NK-92 (cell line): ENCODE measurements around the gene RC3H1.

Experiments used
- DNase-seq: peaks from one replicate; lab custom pipeline; 2025; ENCODE audit not compliant: unreplicated experiment; lab: John Stamatoyannopoulos, UW

The RC3H1 gene

GRCh38 chr1:173888749-173889148 is 133.4 kb downstream of the RC3H1 start:
- DNase-seq: no peak

GRCh38 chr1:173887627-173888026 is 134.5 kb downstream of the RC3H1 start:
- DNase-seq: no peak

GRCh38 chr1:173886746-173887611 is 135.2 kb downstream of the RC3H1 start:
- DNase-seq: no peak

DNA sequence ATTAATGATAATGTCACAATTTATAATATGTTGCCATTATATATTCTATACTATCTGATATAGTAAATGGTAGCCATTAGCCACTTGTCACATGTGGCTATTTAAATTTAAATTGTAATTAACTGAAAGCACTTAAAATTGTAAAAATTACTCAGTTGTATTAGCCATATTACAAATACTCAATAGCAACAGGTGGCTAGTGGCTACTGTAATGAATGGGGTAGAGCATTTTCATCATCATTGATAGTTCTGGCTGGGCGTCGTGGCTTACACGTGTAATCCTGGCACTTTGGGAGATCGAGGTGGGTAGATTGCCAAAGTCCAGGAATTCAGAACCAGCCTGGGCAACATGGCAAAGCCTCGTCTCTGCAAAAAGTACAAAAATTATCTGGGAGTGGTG is 137.5 kb downstream of the RC3H1 start:
- no peak for DNase-seq
